SW480 (cell line): Measurements from ENCODE around the gene ENDOU.

ENCODE experiments used
- DNase-seq: peaks from one replicate; pipeline ENCODE4 v3.0.0-alpha.2; 2016; ENCODE audit warnings: low spot score

Gene ENDOU, protein sequence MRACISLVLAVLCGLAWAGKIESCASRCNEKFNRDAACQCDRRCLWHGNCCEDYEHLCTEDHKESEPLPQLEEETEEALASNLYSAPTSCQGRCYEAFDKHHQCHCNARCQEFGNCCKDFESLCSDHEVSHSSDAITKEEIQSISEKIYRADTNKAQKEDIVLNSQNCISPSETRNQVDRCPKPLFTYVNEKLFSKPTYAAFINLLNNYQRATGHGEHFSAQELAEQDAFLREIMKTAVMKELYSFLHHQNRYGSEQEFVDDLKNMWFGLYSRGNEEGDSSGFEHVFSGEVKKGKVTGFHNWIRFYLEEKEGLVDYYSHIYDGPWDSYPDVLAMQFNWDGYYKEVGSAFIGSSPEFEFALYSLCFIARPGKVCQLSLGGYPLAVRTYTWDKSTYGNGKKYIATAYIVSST

DNA sequence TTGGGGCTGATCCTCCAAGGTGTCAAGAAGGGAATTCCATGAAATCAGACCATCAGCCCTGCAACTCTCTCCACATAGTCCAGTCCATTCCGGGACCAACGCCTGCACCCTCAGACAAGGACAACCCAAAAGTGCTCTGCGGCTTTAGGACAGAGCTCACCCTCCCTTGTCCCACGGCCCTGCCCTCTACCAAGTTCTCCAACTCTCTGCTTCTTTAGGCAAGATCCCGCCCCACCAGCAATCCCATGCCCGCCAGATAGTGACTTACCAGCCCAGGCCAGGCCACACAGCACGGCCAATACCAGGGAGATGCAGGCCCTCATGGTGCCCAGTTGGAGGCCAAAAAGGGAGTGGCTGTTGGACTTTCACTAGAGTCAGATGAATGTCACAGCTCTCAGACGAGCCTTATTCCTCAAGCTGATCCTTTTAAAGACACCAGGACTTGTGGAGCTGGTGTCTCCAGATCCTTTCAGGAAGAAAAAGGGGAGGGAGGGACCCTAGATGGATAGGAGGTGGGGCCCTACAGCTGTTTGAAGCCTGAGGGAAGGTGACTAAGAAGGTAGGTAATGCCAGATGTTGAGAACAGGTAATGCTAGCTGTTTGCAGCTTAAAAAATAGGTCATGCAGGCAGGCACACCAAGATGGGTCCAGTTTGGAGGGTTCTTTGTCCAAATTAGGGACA lies at the start of gene ENDOU:
Gene ENDOU, minus strand, starts transcription at position 400 of the 682 bp plus-strand sequence. Its CDS starts 77 bp downstream, at position 323.
- DNase-seq: no peak

DNA sequence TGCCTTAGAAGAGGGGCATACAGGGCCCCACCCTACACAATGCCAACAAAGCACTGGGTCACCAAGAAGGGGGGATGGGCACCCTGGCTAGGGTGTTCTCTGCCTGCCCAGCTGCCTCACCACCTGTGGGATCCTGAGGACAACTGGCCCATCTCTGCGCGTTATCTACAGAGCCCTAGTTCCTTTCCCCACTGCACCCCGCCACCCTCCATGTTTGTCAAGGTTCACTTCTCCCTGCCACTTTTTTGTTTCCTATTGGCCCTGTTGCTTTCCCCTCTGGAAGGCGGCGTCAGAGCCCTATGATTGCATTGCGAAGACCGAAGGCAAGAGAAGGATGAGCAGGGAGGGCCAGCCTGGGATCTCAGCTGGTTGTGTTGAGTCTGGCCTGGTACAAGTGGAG lies 49.4 kb upstream of the ENDOU start:
- no peak for DNase-seq

DNA sequence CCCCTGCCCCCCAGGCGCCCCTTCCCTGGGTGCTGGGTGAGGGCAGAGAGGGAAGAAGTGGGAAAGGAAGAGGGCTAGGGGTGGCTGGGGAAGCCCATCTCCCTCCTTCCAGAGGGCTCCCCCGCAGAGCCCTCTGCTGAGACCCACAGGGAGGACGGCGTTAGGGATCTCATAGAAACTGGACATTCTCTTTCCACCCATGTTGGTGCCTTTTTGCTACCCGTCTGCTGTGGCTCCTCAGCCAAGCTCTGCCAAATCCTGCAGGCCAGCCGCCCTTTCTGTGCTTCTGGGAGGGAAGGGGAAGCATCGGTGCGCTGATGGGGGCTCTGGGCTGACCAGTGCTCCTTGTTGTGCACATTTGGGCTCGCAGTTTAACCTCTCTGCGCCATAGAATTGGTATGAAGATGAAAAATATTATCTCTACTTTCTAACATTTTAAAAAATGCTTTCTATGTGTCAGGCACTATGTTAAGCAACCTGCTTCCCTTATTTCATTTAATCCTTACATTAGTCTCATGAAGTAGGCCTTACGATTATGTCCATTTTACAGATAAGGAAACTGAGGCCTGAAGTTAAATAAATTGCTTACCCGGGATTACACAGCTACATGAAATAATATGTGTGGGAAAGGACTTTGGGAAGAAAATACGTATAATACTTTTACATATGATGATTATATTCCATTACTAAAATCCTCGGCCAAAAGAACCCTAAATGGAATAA lies 48.7 kb upstream of the ENDOU start:
- DNase-seq: no peak

DNA sequence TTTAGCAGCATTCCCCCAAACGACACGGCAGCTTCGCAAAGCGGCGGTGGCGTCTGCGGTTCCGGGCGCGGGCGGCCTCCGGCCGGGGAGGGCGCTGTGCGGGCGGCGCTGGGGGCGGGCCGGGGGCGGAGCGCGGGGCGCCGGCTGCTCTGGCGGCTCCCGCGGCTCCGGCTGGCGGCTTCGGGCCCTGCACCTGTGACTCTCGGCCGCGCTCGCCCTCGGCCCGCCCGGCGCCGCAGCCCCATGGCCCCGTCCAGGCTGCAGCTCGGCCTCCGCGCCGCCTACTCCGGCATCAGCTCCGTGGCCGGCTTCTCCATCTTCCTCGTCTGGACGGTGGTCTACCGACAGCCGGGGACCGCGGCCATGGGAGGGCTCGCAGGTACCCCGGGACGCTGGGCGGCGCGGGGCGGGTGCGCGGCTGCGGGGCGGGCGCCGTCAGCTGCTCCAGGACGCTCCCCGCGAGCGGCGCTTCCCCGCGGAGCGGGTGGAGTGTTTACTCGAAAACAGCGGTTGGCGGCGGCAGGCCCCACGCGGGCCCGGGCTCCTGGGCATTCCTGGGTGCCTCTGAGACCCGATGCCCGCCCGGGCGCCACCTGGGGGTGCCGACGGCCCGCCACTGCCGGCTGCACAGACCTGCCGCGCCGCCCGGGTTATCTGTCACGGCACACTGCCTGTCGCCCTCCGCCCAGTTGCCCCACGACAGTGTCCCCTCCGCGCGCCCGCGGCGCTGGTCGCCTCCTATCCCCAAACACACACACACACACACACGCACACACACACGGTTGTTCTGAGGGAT lies 48.0 kb upstream of the ENDOU start, which contains the start of gene SLC48A1:
Gene SLC48A1, plus strand, starts transcription at position 177 of the 796 bp plus-strand sequence. Its CDS starts 67 bp downstream, at position 244.
- DNase-seq: peak; percentile 60

DNA sequence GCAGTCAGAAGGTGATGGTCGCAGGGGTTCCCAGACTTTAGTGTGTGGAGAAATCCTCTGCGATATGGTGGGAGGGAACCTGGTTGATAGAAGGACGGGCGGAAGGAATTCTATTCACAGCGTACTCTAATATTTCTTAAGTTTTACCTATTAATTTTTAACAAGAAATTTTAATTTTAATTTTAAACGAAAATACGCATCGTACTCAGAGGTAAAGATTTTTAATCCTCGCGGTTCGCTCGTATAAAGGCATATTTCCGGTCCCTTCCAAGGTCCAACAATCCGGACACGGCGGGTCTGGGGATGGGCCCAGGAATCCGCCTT lies 47.4 kb upstream of the ENDOU start:
- DNase-seq: no peak

DNA sequence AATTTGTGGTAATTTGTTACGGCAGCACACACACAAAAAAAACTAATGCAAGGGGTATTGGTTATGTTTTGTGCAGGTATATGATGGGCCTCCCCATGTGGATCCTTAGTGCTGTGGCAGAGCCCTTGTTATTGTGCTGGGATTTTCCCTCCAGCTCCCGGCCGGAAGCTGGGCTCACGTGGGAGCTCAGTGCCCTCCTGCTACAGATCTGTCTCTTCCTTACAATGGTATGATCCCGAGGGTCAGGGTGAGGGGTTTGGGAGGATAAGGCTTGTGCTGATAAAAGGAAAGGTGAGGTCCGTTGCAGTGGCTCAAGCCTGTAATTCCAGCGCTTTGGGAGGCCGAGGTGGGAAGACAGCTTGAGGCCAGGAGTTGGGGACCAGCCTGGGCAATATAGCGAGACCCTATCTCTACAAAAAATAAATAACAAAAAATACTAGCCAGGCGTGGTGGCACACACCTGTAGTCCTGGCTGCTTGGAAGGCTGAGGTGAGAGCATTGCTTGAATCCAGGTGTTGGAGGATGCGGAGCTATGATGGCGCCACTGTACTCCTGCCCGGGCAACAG lies 46.9 kb upstream of the ENDOU start:
- DNase-seq: no peak

DNA sequence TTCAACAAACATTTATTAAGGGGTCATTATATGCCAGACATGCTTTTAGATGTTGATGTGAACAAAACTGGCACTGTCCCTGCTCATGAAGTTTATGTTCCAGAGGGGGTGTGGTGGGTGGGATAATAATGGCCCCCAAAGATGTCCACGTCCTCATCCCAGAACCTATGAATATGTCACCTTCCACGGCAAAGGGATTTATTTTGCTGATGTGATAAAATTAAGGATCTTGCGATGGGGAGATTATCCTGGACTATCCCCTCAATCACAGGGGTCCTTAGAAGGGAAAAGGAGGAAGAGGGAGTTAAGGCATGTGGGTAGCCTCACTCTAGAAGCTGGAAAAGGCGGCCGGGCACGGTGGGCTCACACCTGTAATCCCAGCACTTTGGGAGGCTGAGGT lies 46.0 kb upstream of the ENDOU start:
- no peak for DNase-seq

DNA sequence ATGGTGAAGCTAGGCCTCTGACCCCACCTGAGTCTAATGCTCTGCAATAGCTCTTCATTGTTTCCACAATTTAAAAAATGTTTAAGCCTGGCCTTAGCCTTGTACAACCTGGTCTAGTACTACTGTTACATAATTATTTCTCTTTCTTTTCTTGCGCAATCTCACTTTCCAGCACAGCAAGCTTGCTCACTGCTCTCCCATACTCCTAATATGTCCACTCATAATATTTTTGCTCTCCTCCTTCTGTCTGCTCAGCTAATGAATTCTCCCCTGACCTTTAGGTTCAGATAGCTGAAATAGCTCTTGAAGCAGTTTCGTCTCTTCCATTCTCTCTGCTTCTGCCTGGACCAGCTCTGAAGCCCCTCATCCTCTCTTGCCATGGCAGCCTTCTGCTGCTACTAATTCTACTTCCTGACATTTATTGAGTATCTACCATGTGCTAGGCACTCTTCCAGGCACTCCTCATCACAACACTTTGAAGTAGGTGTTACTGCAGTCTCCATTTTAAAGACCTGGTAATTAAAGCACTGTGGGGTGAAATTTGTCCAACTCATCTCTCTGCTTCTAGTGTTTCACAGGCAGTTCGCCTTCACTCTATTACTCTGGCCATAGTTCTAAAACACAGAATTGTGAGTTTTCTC lies 44.9 kb upstream of the ENDOU start:
- no peak for DNase-seq

DNA sequence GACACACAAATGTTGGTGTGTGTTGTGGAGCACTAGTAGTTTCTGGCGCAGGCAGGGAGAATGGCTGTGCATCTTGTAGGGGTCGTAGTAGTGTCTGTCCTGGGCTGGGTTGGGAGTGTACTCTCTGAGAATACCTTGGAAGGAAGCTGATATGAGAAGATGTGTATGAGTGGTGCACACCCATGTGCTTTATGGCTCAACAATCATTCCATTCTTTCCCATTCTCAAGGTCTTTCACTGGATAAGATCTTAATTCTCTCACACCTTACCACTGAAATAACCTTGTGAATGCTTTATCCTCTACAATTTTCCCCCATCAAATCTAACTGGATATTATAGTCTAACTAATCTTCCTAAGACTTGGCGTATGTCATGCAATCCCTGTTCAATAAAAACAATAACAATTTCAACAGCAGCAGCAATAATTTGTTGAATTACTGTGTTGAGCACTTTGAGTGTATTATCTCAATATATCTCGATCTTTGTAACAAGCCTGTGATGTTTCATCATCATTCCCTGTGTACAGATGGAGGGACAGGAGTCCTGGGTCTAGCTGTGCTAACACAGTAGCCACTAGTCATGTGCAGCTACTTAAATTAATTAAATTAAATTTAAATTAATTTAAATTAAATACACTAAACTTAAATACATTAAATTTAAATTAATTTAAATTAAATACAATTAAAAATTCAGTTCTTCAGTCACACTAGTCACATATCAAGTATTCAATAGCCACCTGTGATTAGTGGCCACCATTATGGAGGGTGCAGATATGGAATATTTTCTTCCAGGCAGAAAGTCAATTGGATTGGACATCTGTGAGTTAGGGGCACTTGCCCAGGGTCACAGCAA lies 44.2 kb upstream of the ENDOU start:
- DNase-seq: peak; percentile 69

DNA sequence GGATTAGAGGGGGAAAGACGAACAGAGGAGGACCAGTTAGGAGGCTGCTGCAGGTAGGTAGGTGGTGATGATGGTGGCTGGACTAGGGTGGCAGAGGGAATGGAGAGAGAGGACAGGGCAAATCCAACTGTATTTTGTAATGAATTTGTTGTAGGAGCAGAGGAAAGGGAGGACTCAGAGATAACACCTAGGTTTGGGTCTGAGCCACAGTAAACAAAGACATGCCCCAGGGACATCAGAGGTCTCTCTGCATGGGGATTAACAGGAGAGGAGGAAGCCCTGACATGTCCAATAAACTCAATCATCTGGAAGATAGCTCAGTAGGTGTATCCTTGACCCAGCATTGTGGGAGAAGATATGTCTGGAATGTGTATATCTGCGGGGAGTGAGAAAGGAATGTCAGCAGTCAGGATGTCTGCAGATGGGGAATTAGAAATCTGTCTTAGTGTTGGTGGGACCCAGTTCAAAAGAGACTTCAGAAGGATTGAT lies 43.1 kb upstream of the ENDOU start:
- peak; percentile 92 for DNase-seq

DNA sequence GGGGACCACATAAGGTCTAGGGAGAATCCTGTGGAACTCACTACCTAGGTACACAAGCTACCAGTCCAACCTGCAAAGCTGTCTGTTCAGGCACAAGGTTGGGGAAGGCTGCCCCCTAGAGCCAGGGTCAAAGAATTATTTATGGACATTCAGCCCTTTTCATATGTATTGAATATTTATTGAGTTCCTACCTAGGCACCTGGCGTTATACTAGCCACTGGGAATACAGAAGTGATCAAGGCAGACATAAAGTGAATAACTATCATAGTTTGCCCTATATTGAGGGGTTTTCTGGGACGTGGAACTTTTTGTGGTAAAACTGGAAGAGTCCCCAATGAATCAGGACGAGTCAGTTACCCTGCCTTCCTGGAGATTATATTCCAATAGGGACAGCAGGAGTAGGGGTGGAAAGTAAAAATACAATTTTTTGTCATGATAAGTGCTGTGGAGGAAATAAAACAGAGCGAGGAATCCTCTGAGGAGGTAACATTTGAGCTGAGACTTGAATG lies 42.0 kb upstream of the ENDOU start:
- DNase-seq: peak; percentile 76

DNA sequence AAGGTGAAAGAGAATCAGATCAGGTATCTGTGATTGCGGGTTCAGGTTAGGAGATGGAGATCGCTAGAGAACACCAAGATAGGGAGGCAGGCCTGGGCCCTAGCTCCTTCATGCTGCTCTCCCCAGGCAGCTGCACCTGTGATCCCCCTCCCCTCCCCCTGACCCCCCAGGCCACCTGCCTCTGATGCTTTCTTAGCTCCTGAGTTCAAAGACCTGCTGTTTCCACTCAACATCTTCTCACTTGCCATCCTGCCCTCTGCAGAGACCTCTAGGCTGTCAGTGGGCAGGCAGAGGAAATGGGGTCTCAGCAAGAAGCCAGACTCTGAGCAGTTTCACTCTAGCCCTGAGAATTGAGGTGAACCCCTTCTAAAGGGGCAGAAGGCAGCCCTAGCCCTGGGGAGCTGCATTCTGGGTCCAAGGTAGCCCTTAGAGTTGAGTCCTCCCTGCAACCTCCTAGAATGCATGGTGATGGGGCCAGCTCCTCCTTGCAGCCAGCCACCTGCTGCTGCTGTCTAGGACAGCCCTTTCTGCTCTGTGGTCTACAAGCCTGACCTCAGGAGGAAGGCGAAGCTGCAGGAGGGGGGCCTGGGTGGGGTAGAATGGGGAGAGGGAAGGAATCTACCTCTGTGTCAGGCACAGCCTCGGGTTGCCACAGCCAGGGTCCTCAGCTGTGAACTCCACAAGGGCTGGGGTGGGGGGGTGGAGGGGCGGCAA lies 41.4 kb upstream of the ENDOU start:
- no peak for DNase-seq

DNA sequence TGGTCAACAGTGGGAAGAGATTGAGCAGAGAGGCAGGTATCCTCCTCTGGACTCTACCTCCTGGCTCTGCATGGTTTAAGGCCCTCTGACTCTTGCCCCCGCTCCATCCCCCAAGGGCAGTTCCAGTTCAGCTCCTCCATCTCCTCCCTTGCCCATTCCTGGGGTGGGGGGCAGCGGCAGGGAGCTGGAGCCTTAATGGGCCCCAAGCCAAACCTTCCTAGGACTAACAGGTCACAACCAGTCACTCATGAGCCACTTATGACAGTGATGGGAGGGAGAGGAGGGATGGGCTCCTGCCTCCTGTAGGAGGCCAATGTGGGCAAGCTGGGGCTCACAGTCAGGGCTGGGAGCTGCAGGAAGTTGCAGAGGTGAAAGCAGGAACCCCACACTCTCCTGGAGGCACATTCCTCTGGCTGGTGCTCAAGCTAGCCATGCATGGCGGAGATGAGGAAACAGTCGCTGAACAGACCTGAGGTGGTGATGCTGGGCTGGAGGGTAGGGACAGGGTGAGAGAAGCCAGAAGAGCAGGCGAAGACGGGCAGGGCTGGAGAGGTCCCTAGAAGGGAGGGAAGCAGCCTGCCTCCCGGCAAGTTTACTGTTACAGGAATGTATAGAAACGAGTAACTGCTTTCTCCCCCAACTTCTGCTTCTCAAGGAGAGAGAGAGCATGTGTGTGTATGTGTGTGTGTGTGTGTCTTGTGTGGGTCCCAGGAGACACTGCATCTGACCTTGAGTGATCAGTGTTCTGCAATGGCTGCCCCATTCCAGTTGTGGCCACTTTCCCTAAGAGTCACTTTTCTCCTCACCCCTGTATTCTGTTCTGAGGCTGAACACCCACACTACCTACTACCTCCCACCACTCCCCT lies 38.4 kb upstream of the ENDOU start:
- no peak for DNase-seq

DNA sequence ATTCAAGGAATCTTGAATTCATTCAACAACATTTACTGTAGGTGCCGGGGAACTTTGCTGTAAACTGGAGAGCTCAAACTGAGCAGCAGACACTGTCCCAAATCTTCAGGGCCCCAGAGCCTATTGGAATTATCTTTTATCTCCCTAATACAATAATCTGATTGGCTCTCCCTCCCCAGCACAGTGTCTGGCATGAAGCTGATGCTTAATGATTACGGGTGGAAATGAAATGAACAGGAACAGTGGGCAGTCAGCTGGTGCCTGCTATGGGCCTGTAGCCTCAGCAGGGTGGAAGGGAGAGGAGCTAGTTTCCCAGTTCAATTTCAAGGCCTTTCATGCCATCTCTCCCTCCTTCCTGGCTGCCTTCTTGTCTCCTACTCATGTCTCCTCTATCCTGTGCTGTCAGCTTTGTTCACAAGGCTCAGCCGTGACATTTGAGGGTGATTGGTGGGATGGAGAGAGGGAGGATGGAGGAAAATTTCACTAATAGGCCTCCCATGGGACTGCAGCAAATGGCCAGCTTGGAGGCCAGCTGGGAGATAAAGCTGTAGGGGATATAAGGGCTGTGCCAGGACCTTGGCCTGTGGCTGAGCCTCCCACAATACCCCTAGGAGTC lies 37.7 kb upstream of the ENDOU start:
- no peak for DNase-seq

DNA sequence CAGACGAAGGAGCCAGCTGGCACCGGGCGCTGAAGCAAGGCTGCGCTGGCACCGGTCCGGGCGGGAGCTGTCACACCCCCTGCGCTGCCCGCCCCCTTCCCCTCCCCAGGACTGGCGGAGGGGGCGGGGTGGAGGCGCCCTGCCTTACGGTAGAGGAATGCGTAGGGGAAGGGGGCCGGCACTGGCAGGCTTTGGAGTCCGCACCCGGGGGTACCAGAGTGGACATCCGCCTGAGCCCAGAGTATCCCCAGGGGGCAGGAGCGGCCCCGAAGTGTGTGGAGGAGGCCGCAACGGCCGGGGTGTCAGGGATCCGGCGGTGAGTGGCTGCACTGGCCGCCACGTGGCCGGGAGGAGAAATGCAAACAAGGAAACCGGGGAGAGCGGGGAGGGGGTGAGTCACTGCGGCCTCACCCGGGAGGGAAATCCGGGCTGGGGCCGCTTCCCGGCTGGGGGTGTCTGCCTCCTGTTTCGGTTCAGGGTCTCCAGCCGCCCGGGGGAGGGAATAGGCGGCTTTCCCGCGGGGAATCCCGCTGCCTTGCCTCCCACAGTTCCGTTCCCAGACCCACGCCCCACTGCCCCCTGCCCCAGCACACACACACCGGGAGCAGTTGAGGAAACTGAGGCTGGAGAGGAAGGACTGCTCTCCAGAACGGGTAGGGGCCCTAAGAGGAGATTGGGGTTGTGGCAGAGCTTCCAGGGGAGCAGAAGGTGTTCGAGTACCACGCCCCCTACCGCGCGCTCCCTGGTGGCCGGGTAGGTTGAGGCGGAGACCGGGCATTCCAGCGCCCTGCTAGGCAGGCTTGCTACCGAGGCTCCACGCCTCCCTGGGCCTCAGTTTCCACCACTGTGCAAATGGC lies 33.8 kb upstream of the ENDOU start, which contains the start of gene RAPGEF3:
Gene RAPGEF3, minus strand, starts transcription at position 47 of the 857 bp plus-strand sequence. CDS start 324 bp downstream, outside the sequence.
- DNase-seq: peak; percentile 86

DNA sequence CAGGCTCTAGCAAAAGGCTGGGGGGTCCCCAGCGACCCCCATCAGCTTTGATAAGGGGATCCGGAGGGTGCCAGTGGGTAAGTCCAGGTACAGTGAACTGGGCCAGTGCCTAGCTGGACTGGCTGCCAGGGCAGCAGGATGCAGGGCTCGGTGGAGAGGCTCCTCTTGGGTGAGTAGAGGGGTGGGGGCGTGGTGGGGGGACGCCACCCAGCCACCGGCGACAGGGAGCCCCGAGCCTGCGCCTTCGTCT lies 33.2 kb upstream of the ENDOU start:
- DNase-seq: no peak
